HG03442 (cell line): ENCODE results near the gene CLEC4F.

Experiments used
- ATAC-seq: cut with Tn5 transposase; IDR thresholded peaks from one replicate; pipeline ENCODE4 v1.9.1; 2021; ENCODE audit warnings: mild to moderate bottlenecking, moderate library complexity; ENCODE audit not compliant: unreplicated experiment

Gene CLEC4F

GRCh38 chr2:70789304-70790135 is 30.9 kb downstream of the CLEC4F start:
- no peak for ATAC-seq

GRCh38 chr2:70785137-70785911 is 35.1 kb downstream of the CLEC4F start:
- ATAC-seq, result no peak

- ATAC-seq, result no peak
Measured at GRCh38 chr2:70784320-70784719, 36.1 kb downstream of the CLEC4F start.

- no peak for ATAC-seq
Measured at GRCh38 chr2:70779911-70780545, 40.4 kb downstream of the CLEC4F start.

GRCh38 chr2:70779491-70779890 is 40.9 kb downstream of the CLEC4F start:
- no peak for ATAC-seq

- no peak for ATAC-seq
Measured at GRCh38 chr2:70778676-70779075, 41.7 kb downstream of the CLEC4F start.

GRCh38 chr2:70777450-70777849 is 42.9 kb downstream of the CLEC4F start:
- no peak for ATAC-seq

- ATAC-seq, result no peak
Measured at GRCh38 chr2:70776266-70776665, 44.1 kb downstream of the CLEC4F start.

- ATAC-seq, result no peak
Measured at GRCh38 chr2:70775141-70775540, 45.3 kb downstream of the CLEC4F start.

- ATAC-seq, result no peak
Measured at GRCh38 chr2:70772486-70773155, 47.8 kb downstream of the CLEC4F start.

- ATAC-seq, result peak; percentile 80
Measured at GRCh38 chr2:70771446-70771845, 49.0 kb downstream of the CLEC4F start.

- ATAC-seq, result no peak
Measured at GRCh38 chr2:70769450-70769849, 50.9 kb downstream of the CLEC4F start.

GRCh38 chr2:70768590-70769085 is 51.8 kb downstream of the CLEC4F start:
- no peak for ATAC-seq

- no peak for ATAC-seq
Measured at GRCh38 chr2:70767699-70768589, 52.5 kb downstream of the CLEC4F start, which contains the start of gene ADD2. ADD2 (minus strand) TSS chr2:70768200; CDS start chr2:70706408, 61,792 bp downstream.

- no peak for ATAC-seq
Measured at GRCh38 chr2:70767079-70767698, 53.2 kb downstream of the CLEC4F start.

- no peak for ATAC-seq
Measured at GRCh38 chr2:70766357-70767078, 53.9 kb downstream of the CLEC4F start.

- ATAC-seq, result no peak
Measured at GRCh38 chr2:70765507-70765906, 54.9 kb downstream of the CLEC4F start.

- ATAC-seq, result no peak
Measured at GRCh38 chr2:70759446-70759845, 61.0 kb downstream of the CLEC4F start.
